Endodermal cell (in vitro differentiated cells): ENCODE measurements around the gene OPCML. TPM values are rescaled to one million over a fixed set of nuclear protein-coding genes. Genes with fewer than 3 reads are reported as not detected.

Source experiments
- DNase-seq: peaks from one replicate; pipeline ENCODE4 v3.0.0-alpha.2; 2017
- H3K27ac ChIP-seq: 2 replicates; pipeline ENCODE4 v1.5.1; 2013; ENCODE audit warnings: mild to moderate bottlenecking, low read depth, low read length, moderate library complexity
- H3K27me3 ChIP-seq: 2 replicates; pipeline ENCODE4 v1.6.1; 2013; ENCODE audit warnings: mild to moderate bottlenecking, low read length, moderate library complexity; ENCODE audit not compliant: insufficient read depth, control insufficient read depth, poor library complexity, severe bottlenecking
- H3K36me3 ChIP-seq: 2 replicates; pipeline ENCODE4 v1.7.0; 2013; ENCODE audit warnings: mild to moderate bottlenecking, low read length, moderate library complexity; ENCODE audit not compliant: control insufficient read depth, insufficient read depth
- H3K4me1 ChIP-seq: one replicate; pipeline ENCODE4 v1.7.0; 2013; ENCODE audit warnings: low read length; ENCODE audit not compliant: control insufficient read depth, insufficient read depth
- H3K4me3 ChIP-seq: 2 replicates; pipeline ENCODE4 v1.5.1; 2013; ENCODE audit warnings: mild to moderate bottlenecking, low read length, moderate library complexity
- H3K9ac ChIP-seq: 2 replicates; pipeline ENCODE4 v1.6.1; 2013; ENCODE audit warnings: mild to moderate bottlenecking, low read length, moderate library complexity; ENCODE audit not compliant: poor library complexity, severe bottlenecking; ENCODE audit errors: extremely low read depth
- H3K9me3 ChIP-seq: 2 replicates; pipeline ENCODE4 v1.6.1; 2013; ENCODE audit warnings: mild to moderate bottlenecking, low read length, moderate library complexity; ENCODE audit not compliant: control insufficient read depth
- H3K27ac Mint-ChIP-seq: 2 replicates; pipeline ENCODE4 v1.8.0; 2020; ENCODE audit warnings: mixed read lengths
- H3K27me3 Mint-ChIP-seq: 2 replicates; pipeline ENCODE4 v1.8.0; 2021; ENCODE audit warnings: mild to moderate bottlenecking, mixed read lengths; ENCODE audit not compliant: insufficient read depth
- H3K36me3 Mint-ChIP-seq: 2 replicates; pipeline ENCODE4 v1.8.0; 2020; ENCODE audit warnings: low read depth, mixed read lengths
- H3K4me1 Mint-ChIP-seq: 2 replicates; pipeline ENCODE4 v1.8.0; 2020; ENCODE audit warnings: mixed read lengths
- H3K4me3 Mint-ChIP-seq: 2 replicates; pipeline ENCODE4 v1.8.0; 2020; ENCODE audit warnings: mild to moderate bottlenecking, moderate library complexity, mixed read lengths
- H3K9me3 Mint-ChIP-seq: 2 replicates; pipeline ENCODE4 v1.8.0; 2020; ENCODE audit warnings: mild to moderate bottlenecking, mixed read lengths
- WGBS, 2 experiments: methylation state at CpG; one replicate each; pipeline versions ENCODE4 v1.1.5 to v1.1.7; 2013; ENCODE audit warnings: missing lambda C conversion rate in 2 of 2, mixed read lengths in 1 of 2; ENCODE audit not compliant: insufficient coverage in 1 of 2, insufficient read length in 1 of 2; 5-methylcytosine and 5-hydroxymethylcytosine counted together
- total RNA-seq, 2 donors: library from RNA; stranded (reverse); fragmentation: NEBNext Ultra II Directional in 1 of 2; extraction: Animal tissue kit (Norgen Biotek cat#: 25700) in 1 of 2; gene quantifications; 2 replicates in 1 of 2; 3 replicates in 1 of 2; pipeline ENCODE4 v1.2.1, GENCODE V29; 2021
- TF ChIP-seq, protein P1 (sequence below): fragments of 200-600 bp; sonication (generic); conservative IDR thresholded peaks from 2 replicates; pipeline ENCODE4 v1.5.0; 2021; ENCODE audit warnings: antibody characterized with exemption, mild to moderate bottlenecking

The OPCML gene
- total RNA-seq, 2 donors from 2014 or later = 0.49 to 0.86 TPM

DNA sequence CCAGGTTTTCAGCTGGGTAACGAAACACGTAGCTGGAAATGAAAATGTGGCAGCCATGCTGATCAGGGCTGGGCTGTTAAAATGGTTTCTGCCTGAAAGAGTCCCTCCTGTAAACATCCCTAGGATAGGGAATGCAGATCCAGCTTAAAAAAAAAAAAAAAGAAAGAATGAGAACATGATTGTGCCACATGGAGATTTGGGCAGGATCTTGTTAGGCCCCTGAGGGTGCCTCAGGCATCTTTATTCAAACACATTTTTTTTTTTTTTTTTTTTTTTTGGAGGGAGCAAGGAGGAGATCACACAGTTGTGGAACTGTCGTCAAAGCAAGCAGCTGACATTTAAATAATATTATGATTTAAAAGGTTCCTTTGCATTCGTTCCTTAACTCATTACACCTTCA lies 900.3 kb downstream of the OPCML start:
- 94 to 100% methylated on average over 2 of the region's 4 CpGs for WGBS, 2 experiments
- Mint-ChIP-seq H3K27me3 (no peaks in the 10 kb centered on the region), H3K36me3 (no peaks in the 10 kb centered on the region), H3K27ac (no peak overlapping the region), H3K9me3 (no peaks in the 10 kb centered on the region), H3K4me1 (peaks cover 42% of the 10 kb centered on the region), H3K4me3 (no peak overlapping the region)
- Histone ChIP-seq H3K4me1 (peaks cover 28% of the 10 kb centered on the region), H3K27ac (no peak overlapping the region), H3K27me3 (no peaks in the 10 kb centered on the region), H3K4me3 (no peak overlapping the region), H3K36me3 (no peaks in the 10 kb centered on the region), H3K9me3 (no peaks in the 10 kb centered on the region), H3K9ac (no peak overlapping the region)
- no peak for DNase-seq
- TF ChIP-seq, protein P1, sequence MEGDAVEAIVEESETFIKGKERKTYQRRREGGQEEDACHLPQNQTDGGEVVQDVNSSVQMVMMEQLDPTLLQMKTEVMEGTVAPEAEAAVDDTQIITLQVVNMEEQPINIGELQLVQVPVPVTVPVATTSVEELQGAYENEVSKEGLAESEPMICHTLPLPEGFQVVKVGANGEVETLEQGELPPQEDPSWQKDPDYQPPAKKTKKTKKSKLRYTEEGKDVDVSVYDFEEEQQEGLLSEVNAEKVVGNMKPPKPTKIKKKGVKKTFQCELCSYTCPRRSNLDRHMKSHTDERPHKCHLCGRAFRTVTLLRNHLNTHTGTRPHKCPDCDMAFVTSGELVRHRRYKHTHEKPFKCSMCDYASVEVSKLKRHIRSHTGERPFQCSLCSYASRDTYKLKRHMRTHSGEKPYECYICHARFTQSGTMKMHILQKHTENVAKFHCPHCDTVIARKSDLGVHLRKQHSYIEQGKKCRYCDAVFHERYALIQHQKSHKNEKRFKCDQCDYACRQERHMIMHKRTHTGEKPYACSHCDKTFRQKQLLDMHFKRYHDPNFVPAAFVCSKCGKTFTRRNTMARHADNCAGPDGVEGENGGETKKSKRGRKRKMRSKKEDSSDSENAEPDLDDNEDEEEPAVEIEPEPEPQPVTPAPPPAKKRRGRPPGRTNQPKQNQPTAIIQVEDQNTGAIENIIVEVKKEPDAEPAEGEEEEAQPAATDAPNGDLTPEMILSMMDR = no peak

DNA sequence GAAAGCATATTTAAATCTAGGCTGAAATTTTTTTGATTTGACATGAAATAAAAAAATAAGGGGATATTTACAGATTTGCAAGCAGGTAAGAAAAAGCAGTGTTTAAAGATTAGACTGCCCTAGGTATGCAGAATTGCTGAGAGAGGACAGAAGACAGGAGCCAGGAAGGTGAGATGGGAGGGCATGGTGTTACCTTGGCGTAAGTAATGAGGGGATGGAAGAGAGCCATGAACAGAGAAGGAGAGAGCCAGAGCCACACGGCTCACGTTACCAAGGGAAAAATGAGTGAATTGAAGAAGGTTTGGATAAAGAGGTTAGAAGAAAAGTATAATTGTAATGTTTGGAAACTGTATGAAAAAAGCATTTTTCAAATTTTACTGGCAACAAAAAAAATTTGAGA lies 904.3 kb downstream of the OPCML start:
- 98% methylated on average over 3 of the region's 3 CpGs for WGBS, 2 experiments
- H3K4me3 ChIP-seq = no peak overlapping the region

DNA sequence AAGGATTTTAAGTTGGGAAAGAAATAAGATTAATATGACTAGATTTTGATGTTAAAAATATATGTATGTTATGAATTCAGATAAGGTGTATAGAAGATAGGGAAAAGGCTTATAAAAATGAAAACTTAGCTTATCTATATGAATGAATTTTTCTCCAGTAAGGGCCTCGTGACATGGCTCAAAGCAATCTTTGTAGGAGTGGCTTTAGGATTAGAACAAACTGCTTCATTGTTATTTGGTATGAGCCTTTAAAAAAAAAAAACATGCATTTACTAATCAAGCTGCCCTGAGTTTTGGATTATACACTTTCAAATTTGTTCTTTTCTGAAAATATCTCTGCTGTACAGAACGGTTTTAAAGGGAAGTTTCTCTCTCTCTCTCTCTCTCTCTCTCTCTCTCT lies 905.9 kb downstream of the OPCML start:
- Histone ChIP-seq H3K27ac (no peak overlapping the region), H3K4me1 (no peaks in the 10 kb centered on the region), H3K27me3 (no peaks in the 10 kb centered on the region), H3K9me3 (no peaks in the 10 kb centered on the region), H3K4me3 (no peak overlapping the region), H3K36me3 (no peaks in the 10 kb centered on the region), H3K9ac (no peak overlapping the region)
- Mint-ChIP-seq H3K27me3 (no peaks in the 10 kb centered on the region), H3K9me3 (no peaks in the 10 kb centered on the region), H3K4me3 (no peak overlapping the region), H3K27ac (no peak overlapping the region), H3K36me3 (no peaks in the 10 kb centered on the region), H3K4me1 (peaks cover 7% of the 10 kb centered on the region)
- DNase-seq = no peak
- WGBS, 2 experiments = 69% methylated on average over 2 of the region's 2 CpGs; no CpG with 5 or more reads in 1 of the 2 experiments
- TF ChIP-seq, protein P1 = no peak

More for the DNA sequence above, 904.3 kb downstream of the OPCML start:
- Mint-ChIP-seq H3K36me3 (no peaks in the 10 kb centered on the region), H3K9me3 (no peaks in the 10 kb centered on the region), H3K4me3 (no peak overlapping the region), H3K27me3 (no peaks in the 10 kb centered on the region), H3K4me1 (peaks cover 7% of the 10 kb centered on the region), H3K27ac (no peak overlapping the region)
- no peak overlapping the region for H3K9ac ChIP-seq
- H3K4me1 ChIP-seq = no peaks in the 10 kb centered on the region
- TF ChIP-seq, protein P1 = no peak
- no peaks in the 10 kb centered on the region for H3K36me3 ChIP-seq
- H3K27me3 ChIP-seq = no peaks in the 10 kb centered on the region
- H3K9me3 ChIP-seq = no peaks in the 10 kb centered on the region
- DNase-seq = no peak
- no peak overlapping the region for H3K27ac ChIP-seq
